GM18508 (cell line): Measurements from ENCODE around the gene HPCAL1.

Experiments used
- ATAC-seq: cut with Tn5 transposase; IDR thresholded peaks from one replicate; pipeline ENCODE4 v1.9.1; 2021; ENCODE audit warnings: moderate number of reproducible peaks; ENCODE audit not compliant: insufficient read depth, unreplicated experiment

HPCAL1 gene

DNA sequence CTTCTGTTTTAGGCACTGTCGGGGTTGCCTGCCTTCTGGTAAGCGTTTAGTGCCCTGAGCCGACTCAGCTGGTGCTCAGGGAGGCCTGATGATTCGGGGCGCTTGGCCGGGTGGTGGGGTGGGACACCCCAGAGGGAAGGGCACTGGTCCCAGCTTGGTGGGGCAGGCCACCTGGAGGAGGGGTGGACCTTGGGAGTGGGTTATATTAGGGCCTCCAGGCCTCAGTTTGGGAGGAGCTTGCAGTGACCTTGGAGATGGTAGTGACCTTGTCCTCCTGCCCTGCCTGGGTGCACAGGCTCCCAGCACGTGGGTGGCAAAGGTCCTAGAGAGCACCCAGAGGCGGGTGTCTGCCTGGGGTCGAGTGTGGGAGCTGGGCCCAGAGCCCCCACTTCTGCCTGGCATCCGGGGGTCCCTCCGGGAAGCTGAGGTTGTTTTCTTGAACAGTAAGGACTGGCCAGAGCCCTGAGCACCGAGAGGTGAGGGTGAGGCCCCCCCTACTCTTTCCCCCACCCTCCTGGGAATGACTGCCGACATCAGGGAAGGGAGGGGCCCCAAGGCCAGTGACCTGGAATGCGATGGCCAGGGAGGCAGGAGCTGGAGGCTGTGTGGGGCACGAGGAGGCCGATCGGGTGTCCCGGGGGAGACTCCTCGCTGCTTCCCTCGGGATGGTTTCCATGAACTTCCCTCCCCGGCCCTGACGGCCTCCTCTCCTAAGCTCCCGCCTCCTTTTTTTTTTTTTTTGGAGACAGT, 61.3 kb downstream of the HPCAL1 start:
- no peak for ATAC-seq

DNA sequence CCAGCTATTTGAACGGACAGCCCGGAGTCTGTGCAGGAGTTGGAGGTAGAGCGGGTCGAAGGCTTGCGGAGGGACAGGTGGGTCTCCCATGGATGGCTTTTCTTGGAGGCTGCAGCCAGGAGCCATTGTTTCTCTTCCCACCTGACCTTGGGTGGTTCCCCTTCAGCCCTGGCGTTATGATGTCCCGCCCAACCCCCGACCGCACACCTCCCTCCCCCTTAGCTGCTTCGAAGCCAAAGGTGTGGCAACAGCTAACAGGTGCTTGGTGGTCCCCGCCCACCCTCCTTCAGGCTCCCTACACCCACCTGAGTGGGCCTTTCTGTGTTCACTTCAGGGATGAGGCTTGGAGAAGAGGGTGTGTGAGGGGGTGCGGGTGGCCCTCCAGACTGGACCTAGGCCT, 62.7 kb downstream of the HPCAL1 start:
- no peak for ATAC-seq

DNA sequence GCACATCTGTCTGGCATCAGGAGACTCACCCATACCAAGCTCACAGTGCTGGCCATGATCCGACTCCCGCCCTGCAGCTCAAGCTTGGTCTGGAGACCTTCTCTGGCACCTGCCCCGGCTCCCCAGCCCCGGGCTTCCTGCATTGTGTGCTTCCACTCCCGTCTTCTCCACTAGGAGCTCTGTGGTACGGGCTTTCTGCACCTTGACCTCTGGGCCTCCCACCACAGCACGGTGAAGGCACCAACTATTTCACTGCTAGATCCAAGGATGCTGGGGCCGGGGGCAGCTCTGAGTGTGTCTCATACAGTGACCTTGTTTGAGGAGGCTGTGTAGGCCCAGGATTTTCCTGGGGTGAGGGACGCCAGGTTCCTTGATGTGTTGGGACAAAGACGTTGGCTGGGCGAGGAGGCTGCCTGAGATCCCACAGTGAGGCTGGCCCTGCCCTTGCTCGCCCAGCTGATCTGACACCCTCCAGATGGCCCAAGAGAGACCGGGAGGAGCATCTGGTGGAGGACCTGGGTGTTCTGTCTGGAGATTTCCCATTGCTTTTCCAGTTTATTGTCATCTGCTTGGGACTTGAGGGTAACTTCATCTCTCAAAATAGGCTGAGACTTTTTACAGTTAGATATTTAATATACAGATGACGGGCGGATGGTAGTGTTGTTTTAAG, 64.0 kb downstream of the HPCAL1 start:
- ATAC-seq, result no peak

DNA sequence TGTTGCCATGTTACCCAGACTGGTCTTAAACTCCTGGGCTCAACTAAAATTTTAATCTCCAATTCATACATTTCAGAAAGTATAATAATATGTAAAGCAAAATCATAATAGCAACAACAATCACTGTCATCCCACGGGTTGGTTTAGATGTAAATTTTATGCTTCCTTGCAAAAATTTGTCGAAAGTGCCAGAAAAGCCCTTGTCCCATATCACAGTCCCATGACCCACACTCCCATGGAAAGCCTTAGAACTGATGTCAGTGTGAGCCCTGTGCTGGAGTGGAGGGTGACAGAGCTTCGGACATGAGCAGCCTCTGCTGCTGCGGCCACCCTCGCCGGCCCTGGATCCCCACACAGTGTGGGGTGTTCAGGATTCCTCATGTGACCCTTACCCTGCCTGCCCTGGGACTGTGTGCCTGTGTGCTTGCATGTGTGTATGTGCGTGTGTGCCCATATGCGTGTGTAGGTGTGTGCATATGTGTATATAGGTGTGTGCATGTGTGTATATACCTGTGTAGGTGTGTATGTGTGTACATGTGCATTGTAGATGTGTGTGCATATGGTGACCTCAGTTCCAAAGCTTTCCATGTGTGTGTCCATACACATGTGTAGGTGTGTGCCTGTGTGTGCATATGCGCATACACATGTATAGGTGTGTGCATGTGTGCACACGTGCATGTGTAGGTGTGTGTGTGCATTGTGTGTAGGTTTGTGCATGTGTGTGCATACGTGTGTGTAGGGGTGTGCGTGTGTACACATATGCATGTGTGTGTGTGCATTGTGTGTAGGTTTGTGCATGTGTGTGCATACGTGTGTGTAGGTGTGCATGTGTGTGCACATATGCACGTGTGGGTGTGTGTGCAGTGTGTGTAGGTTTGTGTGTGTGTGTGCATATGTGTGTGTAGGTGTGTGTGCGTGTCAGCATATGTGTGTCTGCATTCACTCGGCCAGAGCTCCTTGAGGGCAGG, 65.1 kb downstream of the HPCAL1 start:
- no peak for ATAC-seq

DNA sequence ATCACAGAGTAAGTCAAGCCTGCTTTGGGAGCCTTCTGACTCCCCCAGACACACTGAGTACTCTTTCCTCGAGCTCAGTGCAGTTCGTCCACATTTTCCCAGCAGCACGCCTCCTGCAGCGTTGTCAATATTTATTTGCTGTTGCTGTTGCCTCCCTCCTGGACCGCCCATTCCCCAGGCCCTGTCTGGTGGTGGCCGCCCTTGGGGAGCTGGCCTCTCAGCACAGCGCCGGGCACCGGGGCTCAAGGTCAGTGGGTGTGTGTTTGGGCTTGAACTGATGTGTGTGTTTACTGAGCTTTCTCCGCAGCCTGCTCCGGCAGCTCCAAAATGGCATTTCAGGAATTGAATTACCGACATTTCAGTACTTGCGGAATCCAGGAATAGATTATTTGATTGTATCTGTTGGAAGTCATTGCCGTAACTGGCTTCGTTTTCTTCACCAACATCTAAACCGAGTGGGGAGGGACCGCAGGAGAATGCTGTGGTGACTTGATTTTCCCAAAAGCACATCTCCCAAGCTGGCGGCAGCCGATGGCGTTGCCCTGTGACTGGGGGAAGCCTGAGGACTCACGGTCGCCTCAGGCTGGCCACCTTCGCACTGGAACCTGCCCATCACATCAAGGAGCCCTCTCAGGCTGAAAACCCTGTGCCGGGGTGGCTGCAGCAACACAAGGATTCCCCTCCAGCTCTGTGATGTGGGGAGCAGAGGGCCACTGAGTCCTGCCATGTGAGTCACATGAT, 66.0 kb downstream of the HPCAL1 start:
- ATAC-seq, result no peak

DNA sequence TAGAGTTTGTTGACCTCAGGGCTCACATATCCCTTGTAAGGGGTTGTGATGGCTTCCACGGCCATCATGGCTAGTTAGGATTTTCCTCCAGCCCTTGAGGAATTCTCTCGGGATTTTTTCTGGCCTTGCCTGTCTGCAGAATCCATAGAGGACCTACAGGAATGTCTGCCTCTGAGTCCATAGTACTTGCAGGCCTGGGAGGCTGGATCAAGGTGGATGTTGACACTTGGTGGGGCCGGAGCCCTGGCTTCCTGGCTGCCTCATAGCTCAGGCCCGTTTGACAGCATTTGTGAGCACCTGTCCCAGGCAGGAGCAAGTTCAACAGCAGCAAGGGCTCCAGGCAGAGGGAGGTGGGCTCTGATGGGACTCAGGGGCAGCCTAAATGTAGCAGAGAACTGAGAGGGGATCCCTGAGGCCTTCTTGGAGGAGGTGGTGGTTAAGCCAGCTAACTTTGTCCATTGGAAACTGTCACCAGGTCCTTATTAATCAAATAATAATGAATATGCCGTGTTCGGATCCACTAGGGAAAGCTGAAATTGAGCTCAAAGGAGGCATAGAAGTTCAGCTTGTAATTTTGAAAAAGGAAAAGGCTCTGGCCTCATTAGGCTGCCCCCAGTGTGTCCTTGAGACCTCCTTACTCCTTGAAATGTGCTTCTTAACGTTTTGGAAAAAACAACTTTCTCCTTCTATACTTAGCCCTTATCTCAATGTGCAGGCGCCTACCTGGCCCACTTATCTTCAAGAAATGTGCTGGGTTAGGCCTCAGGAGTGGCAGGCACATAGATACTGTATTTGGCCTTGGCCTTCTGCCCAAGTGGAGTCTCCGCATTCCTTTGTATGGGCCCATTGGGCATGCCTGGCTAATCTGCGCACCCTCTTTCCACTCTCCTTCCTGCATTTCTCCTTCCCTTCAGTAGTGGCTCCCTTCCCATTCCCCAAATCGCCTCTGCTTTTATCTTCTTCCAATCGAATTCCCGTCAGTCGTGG, 66.9 kb downstream of the HPCAL1 start:
- no peak for ATAC-seq

DNA sequence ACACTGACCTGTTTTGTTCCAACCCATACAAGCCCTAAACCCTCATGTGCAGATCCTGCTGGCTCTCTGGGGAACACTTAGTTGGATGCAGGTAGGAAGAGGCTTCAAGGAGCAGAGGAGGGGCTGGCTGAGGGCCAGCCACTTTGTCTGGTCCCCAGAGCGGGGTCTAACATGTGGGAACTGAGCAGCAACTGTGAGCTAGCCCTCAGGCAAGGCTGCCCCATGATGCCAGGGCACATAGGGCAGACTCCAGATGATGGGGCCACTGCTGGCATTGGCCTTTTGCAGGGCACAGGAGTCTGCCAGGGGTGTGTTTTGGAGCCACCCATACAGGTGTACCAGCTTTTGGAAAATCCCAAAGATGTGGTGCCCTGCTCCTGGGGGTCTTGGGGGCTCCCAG, 67.7 kb downstream of the HPCAL1 start:
- ATAC-seq, result no peak

DNA sequence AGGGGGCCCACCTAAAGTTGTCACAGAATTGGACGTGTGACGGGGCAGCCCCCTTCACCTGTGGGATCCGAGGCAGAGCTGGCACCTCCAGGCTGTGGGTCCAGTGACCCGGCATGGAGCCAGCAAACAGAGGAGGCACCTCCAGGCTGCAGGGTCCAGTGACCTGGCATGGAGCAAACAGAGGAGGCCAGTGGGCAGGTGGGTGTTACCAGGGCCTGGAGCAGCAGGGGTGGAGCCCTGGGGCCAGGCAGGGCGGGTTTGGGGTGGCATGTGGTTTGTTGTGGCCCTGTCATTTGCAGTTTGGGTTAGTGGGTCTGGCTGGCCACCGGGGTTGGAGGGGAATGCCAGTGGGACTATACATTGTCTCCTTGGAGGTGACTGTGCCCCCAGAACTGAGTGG, 68.2 kb downstream of the HPCAL1 start:
- ATAC-seq, result no peak

DNA sequence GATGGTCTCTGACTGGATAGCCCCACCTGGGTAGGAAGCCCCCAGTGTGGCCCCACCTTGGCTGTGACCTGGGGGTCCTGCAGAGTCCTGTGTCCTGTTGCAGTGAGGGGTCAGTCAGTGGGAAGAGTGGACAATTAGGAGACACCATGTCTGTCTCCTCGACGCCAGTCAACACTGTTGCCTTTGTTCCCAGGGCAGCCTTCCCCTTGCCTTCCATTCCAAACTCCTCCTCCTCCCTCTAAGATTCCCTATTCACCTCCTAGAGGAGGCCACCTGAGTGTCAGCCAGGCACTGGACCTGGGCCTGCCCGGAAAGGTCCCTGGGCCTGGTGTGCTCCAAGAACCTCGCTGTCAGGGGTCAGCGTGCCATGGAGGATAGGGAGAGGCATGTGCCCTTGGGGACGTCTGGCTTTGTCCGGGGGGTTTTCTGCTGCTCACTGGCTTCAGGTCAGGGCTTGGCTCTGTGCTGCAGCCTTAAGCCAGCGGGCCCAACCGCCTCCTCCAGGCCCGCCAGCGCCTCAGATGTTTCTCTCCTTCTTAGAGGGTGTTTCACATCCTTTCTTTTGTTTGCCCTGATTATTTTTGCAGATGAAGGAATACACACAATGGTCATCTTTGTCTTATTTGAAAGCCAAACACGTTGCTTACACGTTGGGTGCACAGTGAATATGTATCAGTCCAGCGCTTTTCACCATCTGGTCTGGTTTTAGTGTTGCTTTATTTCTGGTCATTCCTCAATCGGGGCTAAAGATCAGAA, 68.9 kb downstream of the HPCAL1 start:
- ATAC-seq, result no peak

DNA sequence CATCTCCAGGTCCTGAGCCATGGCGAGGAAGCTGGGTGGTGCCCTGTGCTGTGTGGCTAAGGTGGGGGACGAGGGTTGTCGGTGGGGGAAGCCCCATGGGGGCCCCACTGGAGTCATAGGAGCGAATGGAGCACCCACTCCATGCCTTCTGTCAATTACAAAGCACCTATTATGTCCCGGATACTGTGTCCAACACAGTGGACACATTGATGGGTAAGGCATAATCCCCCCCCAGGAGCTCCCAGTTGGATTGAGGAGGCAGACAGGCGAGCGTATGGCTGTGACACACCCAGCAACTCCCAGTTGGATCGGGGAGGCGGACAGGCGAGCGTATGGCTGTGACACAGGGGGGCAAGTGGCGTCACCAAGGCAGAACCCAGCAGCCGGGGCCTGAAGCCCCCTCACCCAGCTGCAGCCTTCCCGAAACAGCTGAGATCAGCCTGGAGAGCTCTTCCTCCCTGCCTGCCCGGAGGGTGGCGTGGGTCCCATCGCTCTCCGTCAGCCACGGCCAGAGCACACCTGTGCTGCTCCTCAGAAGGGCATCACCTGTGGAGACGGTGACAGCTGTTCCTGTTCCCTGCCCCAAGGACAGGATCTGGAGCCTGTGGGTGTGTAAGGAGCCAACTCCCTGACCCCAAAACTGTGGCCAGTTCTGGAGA, 69.6 kb downstream of the HPCAL1 start:
- ATAC-seq, result no peak

DNA sequence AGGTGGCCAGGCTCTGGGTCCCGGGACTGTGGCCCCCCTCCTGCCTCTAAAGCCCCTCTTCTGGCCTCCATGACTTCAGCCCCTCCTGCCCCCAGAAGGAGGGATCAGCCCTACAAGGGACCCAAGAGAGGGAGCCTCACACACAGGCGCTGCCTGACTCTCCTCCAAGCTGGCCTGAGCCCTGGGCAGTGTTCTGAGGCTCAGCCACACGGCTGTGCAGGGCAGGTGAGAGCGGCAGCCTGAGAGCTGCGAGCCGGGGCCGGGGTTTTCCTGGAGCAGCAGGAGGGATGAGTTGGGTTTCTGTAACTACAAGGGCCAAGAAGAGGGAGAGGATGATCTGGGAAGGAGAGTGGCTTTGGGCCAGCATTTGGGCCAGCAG, 70.1 kb downstream of the HPCAL1 start:
- ATAC-seq, result no peak

DNA sequence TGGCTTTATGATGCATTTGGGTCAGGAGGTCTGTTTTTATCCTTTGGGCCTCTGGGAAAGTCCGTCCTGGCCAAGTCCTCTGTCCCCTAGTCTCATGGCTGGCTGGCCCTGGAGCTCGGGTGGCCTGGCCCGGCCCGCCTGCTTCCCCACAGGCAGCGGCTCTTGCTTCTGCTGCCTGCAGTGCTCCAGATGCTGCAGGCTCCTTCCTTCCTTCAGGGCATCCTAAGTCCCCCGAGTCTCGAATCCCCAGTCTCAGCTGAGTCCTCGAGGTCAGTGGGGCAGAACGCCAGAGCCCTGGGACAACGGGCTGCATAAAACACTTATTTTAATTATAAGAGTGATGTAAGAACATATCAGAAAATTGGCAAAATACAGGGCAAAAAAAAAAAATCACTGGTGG, 71.2 kb downstream of the HPCAL1 start:
- ATAC-seq, result no peak

DNA sequence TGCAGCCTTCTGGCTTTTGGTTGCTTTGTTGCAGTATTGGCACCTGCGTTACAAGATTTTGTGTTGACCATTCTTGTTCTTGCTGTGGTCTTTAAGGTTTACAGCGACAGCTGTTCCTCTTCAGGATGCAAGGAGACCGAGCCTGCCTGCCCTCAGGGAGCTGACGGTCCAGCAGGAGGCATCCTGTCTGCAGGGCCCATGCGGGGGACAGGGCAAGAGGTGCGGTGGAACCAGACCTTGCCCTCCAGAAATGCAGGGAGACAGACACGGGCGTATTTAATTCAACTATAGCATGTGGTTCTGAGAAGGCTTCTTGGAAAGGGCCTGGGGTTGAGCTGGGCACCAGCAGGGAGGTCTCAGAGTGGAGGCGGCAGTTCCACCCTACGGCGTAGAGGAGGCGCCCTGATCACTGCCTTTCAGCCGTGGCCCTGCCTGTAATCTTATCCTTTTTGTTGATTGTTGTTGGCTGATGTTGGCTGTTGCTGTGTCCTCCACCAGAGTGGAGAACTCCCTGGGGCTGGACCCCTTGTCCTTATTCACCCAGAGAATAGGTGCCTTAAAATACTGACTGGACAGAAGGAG, 71.7 kb downstream of the HPCAL1 start:
- ATAC-seq, result no peak

DNA sequence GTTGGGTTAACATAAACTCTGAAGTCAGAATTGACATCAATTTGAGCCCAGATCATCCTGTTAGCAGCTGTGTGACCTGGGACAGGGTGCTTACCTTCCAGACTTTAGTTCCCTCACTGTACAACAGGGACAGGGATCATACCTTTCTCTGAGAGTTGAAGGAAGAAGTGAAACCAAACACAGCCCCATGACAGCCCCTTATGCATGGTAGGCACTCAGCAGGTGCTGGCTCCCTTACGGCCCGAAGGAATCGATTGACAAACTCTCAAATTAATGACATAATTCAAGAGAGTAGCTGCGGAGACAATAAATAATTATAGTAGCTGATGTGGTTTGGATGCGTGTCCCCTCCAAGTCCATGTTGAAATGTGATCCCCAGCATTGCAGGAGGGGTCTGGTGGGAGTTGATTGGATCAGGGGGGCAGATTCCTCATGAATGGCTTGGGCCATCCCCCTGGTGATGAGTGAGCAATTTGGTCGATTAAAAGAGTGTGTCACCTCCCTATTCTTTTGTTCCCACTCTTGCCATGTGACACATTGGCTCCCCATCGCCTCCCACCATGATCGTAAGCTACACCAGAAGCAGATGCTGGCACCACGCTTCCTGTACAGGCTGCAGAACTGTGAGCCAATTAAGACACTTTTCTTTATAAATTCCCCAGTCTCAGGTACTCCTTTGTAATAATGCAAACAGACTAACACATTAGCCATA, 73.0 kb downstream of the HPCAL1 start:
- ATAC-seq, result no peak

DNA sequence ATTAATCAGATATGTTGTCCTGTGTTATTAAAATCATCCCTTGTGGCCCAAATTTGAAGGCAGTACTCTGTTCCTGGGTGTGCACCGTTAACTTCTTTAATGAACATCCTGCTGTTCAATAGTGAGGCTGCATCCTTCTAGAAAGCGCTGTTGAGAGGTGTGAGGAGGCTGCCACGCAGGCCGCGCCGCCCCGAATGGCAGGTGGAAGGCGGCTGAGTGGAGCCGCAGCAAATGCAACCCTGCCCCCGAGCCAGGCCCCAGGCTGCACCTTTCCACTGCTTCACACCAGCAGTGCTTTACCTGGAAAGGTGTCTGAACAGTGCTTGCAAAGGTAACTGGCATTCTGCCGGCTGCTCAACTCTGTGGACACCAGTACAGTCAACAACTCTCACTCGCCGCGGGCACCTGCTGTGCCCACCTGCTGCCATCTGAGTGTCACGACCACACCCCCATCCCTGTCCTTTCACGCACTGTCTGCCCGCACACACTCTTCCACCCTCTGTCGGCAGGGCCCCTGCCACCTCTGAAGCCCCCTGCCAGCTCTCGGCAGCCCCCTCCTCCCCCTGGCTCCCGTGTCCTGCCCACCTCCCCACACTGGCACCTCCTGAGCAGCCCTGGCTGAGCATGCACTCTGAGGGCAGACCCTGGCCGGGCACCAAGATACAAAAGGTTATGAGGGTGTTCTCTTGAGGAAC, 74.5 kb downstream of the HPCAL1 start:
- ATAC-seq, result no peak

DNA sequence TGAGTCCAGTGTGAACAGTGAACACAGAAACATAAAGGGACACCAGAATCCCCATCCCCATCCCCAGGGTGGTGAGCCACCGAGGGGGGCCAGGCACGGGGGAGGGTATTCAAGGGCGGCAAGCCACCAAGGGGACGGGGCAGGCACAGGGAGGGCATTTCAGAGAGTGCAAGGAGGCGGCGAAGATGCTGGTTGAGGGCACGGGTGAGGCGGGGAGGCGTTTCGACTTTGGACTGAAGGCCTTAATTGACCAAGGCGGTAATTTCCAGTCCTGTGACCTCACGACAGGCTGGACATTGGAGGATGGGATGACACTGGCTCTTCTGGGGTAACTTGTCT, 75.0 kb downstream of the HPCAL1 start:
- no peak for ATAC-seq

DNA sequence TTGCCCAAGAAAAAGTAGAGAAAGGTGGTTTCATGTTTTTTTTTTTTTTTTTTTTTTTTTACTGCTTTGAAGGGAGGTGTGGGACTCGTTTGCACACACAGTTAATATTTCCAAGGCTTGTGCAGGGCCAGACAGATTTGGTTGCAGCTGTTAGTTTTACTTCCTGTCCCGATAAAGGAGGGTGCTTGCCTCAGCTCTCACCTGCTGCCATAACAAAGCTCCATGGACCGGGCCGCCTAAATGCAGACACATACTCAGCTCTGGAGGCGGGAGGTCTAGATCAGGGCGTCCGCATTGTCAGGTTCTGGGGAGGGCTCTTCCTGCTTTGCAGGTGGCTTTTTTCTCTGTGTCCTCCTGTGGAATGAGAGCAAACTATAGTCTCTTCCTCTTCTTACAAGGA, 75.5 kb downstream of the HPCAL1 start:
- ATAC-seq, result peak; percentile 63
